D341Med (cell line): ENCODE data around the gene G6PC2.
A peak's percentile ranks its signal among the peaks of the same experiment; 100 is the strongest.

Source experiments
- DNase-seq: peaks from one replicate; pipeline ENCODE4 v3.0.0; 2012; ENCODE audit warnings: low spot score

G6PC2 gene

GRCh38 chr2:168948621-168949212 is 47.6 kb downstream of the G6PC2 start:
- peak; percentile 37 for DNase-seq

DNA sequence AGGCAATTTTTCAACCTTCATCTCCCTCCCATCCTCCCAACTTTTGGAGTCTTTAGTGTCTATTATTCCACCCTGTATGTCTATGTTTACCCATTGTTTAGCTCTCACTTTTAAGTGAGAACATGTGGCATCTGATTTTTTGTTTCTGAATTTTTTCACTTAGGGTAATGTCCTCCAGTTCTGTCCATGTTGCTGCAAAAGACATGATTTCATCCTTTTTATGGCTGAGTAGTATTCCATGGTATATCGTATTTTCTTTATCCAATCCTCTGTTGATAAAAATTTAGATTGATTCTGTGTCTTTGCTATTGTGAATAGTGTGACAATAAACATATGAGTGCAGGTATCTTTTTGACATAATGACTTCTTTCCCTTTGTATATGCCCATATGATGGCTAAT is 48.2 kb downstream of the G6PC2 start:
- no peak for DNase-seq

DNA sequence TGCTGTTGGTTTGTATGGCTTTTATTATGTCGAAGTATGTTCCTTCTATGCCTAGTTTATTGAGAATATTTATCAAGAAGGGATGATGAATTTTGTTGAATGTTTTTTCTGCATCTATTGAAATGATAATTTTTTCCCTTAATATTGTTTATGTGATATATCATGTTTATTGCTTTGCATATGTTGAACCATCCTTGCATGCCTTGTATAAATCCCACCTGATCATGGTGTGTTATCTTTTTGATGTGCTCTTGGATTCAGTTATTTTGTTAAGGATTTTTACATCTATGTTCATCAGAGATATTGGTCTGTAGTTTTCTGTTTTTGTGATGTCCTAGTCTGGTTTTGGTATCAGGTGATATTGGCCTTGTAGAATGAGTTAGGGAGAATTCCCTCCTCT is 50.8 kb downstream of the G6PC2 start:
- no peak for DNase-seq

DNA sequence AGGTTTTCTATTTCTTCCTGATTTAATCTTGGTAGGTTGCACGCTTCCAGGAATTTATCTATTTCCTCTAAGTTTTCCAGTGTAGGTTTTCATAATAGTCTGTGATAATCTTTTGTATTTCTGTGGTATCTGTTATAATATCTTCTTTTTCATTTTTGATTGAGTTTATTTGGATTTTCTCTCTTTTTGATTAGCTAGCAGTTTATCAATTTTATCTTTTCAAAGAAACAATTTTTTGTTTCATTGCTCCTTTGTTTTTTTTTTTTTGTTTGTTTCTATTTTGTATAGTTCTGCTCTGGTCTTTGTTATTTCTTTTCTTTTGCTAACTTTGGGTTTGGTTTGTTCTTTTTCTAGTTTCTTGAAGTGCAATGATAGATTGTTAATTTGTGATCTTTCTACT is 51.3 kb downstream of the G6PC2 start:
- DNase-seq: no peak

DNA sequence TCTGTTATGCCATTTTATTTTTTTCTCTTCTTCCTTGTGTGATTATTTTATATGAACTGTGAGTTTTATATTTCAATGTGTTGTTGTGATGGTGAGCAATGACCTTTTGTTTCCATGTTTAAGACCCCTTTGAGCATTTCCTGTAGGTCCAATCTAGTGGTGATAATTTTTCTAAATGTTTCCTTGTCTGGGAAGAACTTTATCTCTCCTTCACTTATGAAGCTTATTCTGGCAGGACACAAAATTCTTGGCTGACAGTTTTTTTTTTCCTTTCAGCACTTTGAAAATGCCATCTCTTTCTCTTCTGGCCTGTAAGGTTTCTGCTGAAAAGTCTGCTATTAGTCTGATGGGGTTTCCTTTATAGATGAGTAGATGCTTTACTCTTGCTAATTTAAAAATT is 53.2 kb downstream of the G6PC2 start:
- no peak for DNase-seq

GRCh38 chr2:168955321-168955720 is 54.2 kb downstream of the G6PC2 start:
- DNase-seq: no peak

DNA sequence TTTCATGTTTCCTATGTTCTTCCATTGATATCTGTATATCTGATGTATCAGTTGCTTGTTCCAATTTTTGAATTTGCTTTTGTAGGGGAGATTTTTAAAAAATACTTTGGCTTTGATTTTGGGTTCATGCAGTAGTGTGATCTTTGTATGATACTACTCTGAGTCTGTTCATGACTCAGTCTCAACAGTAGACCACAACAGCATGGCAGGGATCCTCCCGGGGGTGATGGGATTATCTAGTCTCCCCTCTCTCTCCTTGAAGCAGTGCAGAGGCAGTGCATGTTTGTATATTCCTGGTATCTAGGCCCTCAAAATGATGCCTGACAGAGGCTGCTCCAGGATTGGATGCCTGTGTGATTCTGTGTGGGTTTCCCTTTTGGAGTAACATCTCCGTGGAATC is 55.3 kb downstream of the G6PC2 start:
- DNase-seq: no peak
